H1 (cell line): Measurements from ENCODE around the gene UAP1. TPM values are rescaled to one million over a fixed set of nuclear protein-coding genes. Genes with fewer than 3 reads are reported as not detected.

Experiments used
- CTCF ChIA-PET: fragments of 300-600 bp; sonication (Branson Sonifier 250); formaldehyde crosslinking; loops from one replicate; lab custom pipeline; 2021; ENCODE audit not compliant: partially characterized antibody; lab: Charles Lee
- POLR2A ChIA-PET: fragments of 300-600 bp; sonication (Branson Sonifier 250); formaldehyde crosslinking; loops from one replicate; lab custom pipeline; 2021; ENCODE audit warnings: inconsistent platforms; ENCODE audit not compliant: partially characterized antibody; lab: Charles Lee
- DNase-seq, 2 experiments: peaks; one replicate each; pipeline versions ENCODE4 v3.0.0 to v3.0.0-alpha.2; 2010 to 2022; ENCODE audit warnings: low spot score in 2 of 2, low read depth in 1 of 2, mixed read lengths in 1 of 2
- FAIRE-seq: peaks from 2 replicates; lab custom pipeline; 2011; peaks lifted over from hg19 to GRCh38; lab: Jason Lieb, UNC
- H2AFZ ChIP-seq: 2 replicates; pipeline ENCODE4 v1.8.1; 2012; ENCODE audit warnings: low read length, inconsistent platforms
- H2AK5ac ChIP-seq: 2 replicates; pipeline ENCODE4 v1.6.1; 2013; ENCODE audit warnings: low read depth, low read length
- H2BK120ac ChIP-seq: replicated peaks from 2 replicates; pipeline ENCODE3; 2013; ENCODE audit warnings: low read depth, low read length, inconsistent platforms
- H2BK12ac ChIP-seq: 2 replicates; pipeline ENCODE4 v1.6.1; 2013; ENCODE audit warnings: low read depth, low read length
- H2BK15ac ChIP-seq: 2 replicates; pipeline ENCODE4 v1.6.1; 2013; ENCODE audit warnings: low read length
- H2BK20ac ChIP-seq: 2 replicates; pipeline ENCODE4 v1.6.1; 2013; ENCODE audit warnings: low read length
- H2BK5ac ChIP-seq: 2 replicates; pipeline ENCODE4 v1.6.1; 2013; ENCODE audit warnings: low read depth, low read length
- H3K14ac ChIP-seq: 2 replicates; pipeline ENCODE4 v1.6.1; 2013; ENCODE audit warnings: inconsistent platforms; ENCODE audit not compliant: insufficient read length
- H3K18ac ChIP-seq: 2 replicates; pipeline ENCODE4 v1.6.1; 2013; ENCODE audit warnings: low read length; ENCODE audit errors: extremely low read depth
- H3K23ac ChIP-seq: 2 replicates; pipeline ENCODE4 v1.6.1; 2013; ENCODE audit warnings: inconsistent platforms; ENCODE audit not compliant: insufficient read length
- H3K23me2 ChIP-seq: 2 replicates; pipeline ENCODE4 v1.6.1; 2013; ENCODE audit warnings: low read depth, low read length
- H3K27ac ChIP-seq: 2 replicates; pipeline ENCODE4 v1.6.1; 2011; ENCODE audit warnings: low read depth, low read length, inconsistent platforms
- H3K27me3 ChIP-seq, 4 experiments: replicated peaks in 1 of 4; 1 replicate in 1 of 4; 2 replicates in 3 of 4; pipeline versions ENCODE4 v1.6.1 to v1.8.1; 2011 to 2013; ENCODE audit warnings: low read length in 3 of 4, mild to moderate bottlenecking in 3 of 4, inconsistent platforms in 2 of 4, mixed read lengths in 2 of 4, moderate library complexity in 1 of 4; ENCODE audit not compliant: control insufficient read depth in 3 of 4, insufficient read depth in 3 of 4; ENCODE audit errors: extremely low read depth in 1 of 4
- H3K36me3 ChIP-seq, 4 experiments: 2 replicates each; pipeline versions ENCODE4 v1.6.1 to v1.8.1; 2011 to 2013; ENCODE audit warnings: mild to moderate bottlenecking in 4 of 4, low read length in 3 of 4, moderate library complexity in 2 of 4, control low read depth in 1 of 4, inconsistent platforms in 1 of 4; ENCODE audit not compliant: insufficient read depth in 4 of 4, control insufficient read depth in 2 of 4
- H3K4ac ChIP-seq: replicated peaks from 2 replicates; pipeline ENCODE3; 2013; ENCODE audit warnings: low read length, low read depth, mixed read lengths, inconsistent platforms; ENCODE audit not compliant: insufficient read length
- H3K4me1 ChIP-seq, 4 experiments: replicated peaks in 1 of 4; 1 replicate in 1 of 4; 2 replicates in 3 of 4; pipeline versions ENCODE4 v1.6.1 to v1.8.1; 2011 to 2013; ENCODE audit warnings: low read length in 3 of 4, inconsistent platforms in 2 of 4, mixed read lengths in 1 of 4; ENCODE audit not compliant: insufficient read depth in 4 of 4, control insufficient read depth in 3 of 4
- H3K4me2 ChIP-seq, 2 experiments: 2 replicates each; pipeline versions ENCODE4 v1.6.1 to v1.8.1; 2011 to 2013; ENCODE audit warnings: low read depth in 2 of 2, low read length in 2 of 2, control low read depth in 1 of 2, inconsistent platforms in 1 of 2, mild to moderate bottlenecking in 1 of 2; ENCODE audit not compliant: insufficient read depth in 1 of 2
- H3K4me3 ChIP-seq, 4 experiments: fragments of 200-600, 300-600 bp in 1 of 4; sonication (generic), shearing (Covaris generic), sonication (Bioruptor Twin) in 1 of 4; 2 replicates each; pipeline versions ENCODE4 v1.5.1 to v1.8.1; 2011 to 2016; ENCODE audit warnings: low read length in 4 of 4, low read depth in 3 of 4, control low read depth in 2 of 4, inconsistent platforms in 2 of 4, mild to moderate bottlenecking in 2 of 4, mixed read lengths in 1 of 4, moderate library complexity in 1 of 4; ENCODE audit not compliant: insufficient read depth in 2 of 4; ENCODE audit errors: extremely low read depth in 1 of 4
- H3K56ac ChIP-seq: replicated peaks from 2 replicates; pipeline ENCODE3; 2013; ENCODE audit warnings: low read depth, mild to moderate bottlenecking, mixed read lengths, low read length, inconsistent platforms; ENCODE audit not compliant: insufficient read length
- H3K79me1 ChIP-seq: 2 replicates; pipeline ENCODE4 v1.6.1; 2013; ENCODE audit warnings: low read depth, low read length, control low read depth
- H3K79me2 ChIP-seq, 2 experiments: 2 replicates each; pipeline versions ENCODE4 v1.6.1 to v1.8.1; 2012 to 2013; ENCODE audit warnings: low read length in 2 of 2, mild to moderate bottlenecking in 2 of 2, inconsistent platforms in 1 of 2; ENCODE audit not compliant: insufficient read depth in 2 of 2, control insufficient read depth in 1 of 2
- H3K9ac ChIP-seq, 4 experiments: replicated peaks in 1 of 4; 1 replicate in 1 of 4; 2 replicates in 3 of 4; pipeline versions ENCODE4 v1.6.1 to v1.8.1; 2011 to 2013; ENCODE audit warnings: low read depth in 3 of 4, low read length in 3 of 4, control low read depth in 2 of 4, mild to moderate bottlenecking in 2 of 4, moderate library complexity in 2 of 4, inconsistent platforms in 1 of 4; ENCODE audit errors: extremely low read depth in 1 of 4
- H3K9me3 ChIP-seq, 2 experiments: 2 replicates each; pipeline versions ENCODE4 v1.6.1 to v1.8.1; 2012 to 2013; ENCODE audit warnings: mild to moderate bottlenecking in 2 of 2, moderate library complexity in 2 of 2, control low read depth in 1 of 2, inconsistent platforms in 1 of 2, low read depth in 1 of 2, low read length in 1 of 2, mixed read lengths in 1 of 2; ENCODE audit not compliant: insufficient read depth in 2 of 2
- H4K20me1 ChIP-seq, 2 experiments: replicated peaks in 1 of 2; 2 replicates each; pipeline versions ENCODE3 to v1.8.1; 2011 to 2013; ENCODE audit warnings: inconsistent platforms in 2 of 2, low read length in 2 of 2, mild to moderate bottlenecking in 1 of 2; ENCODE audit not compliant: insufficient read depth in 2 of 2, control insufficient read depth in 1 of 2
- H4K5ac ChIP-seq: 2 replicates; pipeline ENCODE4 v1.6.1; 2013; ENCODE audit warnings: low read length, low read depth, mixed read lengths, inconsistent platforms; ENCODE audit not compliant: insufficient read length
- H4K8ac ChIP-seq: 2 replicates; pipeline ENCODE4 v1.8.0; 2013; ENCODE audit warnings: mild to moderate bottlenecking, moderate library complexity, low read length, inconsistent platforms; ENCODE audit not compliant: insufficient read depth; ENCODE audit errors: extremely low read depth
- H4K91ac ChIP-seq: replicated peaks from 2 replicates; pipeline ENCODE3; 2013; ENCODE audit warnings: low read length, mixed read lengths, inconsistent platforms; ENCODE audit not compliant: insufficient read length
- ATF2 ChIP-seq: IDR thresholded peaks from 2 replicates; pipeline ENCODE4 v1.6.1; 2012; ENCODE audit warnings: low read length, inconsistent platforms
- CHD2 ChIP-seq: IDR thresholded peaks from 2 replicates; pipeline ENCODE4 v1.6.1; 2012; ENCODE audit warnings: low read length, improper control_type of control experiment
- EP300 ChIP-seq, 2 experiments: IDR thresholded peaks; 1 replicate in 1 of 2; 2 replicates in 1 of 2; pipeline ENCODE4 v1.6.1; 2011 to 2012; ENCODE audit warnings: low read depth in 2 of 2, low read length in 2 of 2, mild to moderate bottlenecking in 2 of 2, borderline replicate concordance in 1 of 2, inconsistent platforms in 1 of 2, moderate library complexity in 1 of 2
- KDM5A ChIP-seq: fragments of 200-600 bp; IDR thresholded peaks from 2 replicates; pipeline ENCODE4 v1.7.1; 2012; ENCODE audit warnings: mild to moderate bottlenecking, low read length, inconsistent platforms, mixed read lengths
- NANOG ChIP-seq: IDR thresholded peaks from 2 replicates; pipeline ENCODE4 v1.6.1; 2011; ENCODE audit warnings: low read length, low read depth, mild to moderate bottlenecking, inconsistent platforms; ENCODE audit not compliant: insufficient read depth, poor library complexity, severe bottlenecking
- RAD21 ChIP-seq, 2 experiments: IDR thresholded peaks in 1 of 2; conservative IDR thresholded peaks in 1 of 2; 2 replicates each; pipeline ENCODE4 v1.6.1; 2011; ENCODE audit warnings: low read depth in 2 of 2, low read length in 2 of 2, improper control_type of control experiment in 1 of 2, inconsistent platforms in 1 of 2, mild to moderate bottlenecking in 1 of 2, moderate library complexity in 1 of 2
- RNF2 ChIP-seq: fragments of 200-900, 300-1000 bp; sonication (generic); IDR thresholded peaks from 2 replicates; pipeline ENCODE4 v1.7.1; 2016; ENCODE audit warnings: borderline replicate concordance, low read depth, mild to moderate bottlenecking, antibody characterized with exemption, low read length; ENCODE audit not compliant: poor library complexity, severe bottlenecking; ENCODE audit errors: missing control alignments
- SIX5 ChIP-seq: IDR thresholded peaks from 2 replicates; pipeline ENCODE4 v1.6.1; 2011; ENCODE audit warnings: mild to moderate bottlenecking, low read depth, low read length
- ZNF274 ChIP-seq: IDR thresholded peaks from 2 replicates; pipeline ENCODE4 v1.7.0; 2012; ENCODE audit warnings: low read length, borderline replicate concordance; ENCODE audit errors: extremely low read depth
- WGBS, 2 experiments: shearing (Covaris generic) in 1 of 2; methylation state at CpG; one replicate each; pipeline versions ENCODE4 v1.1.6 to v1.1.7; 2013 to 2015; ENCODE audit warnings: low lambda C conversion rate in 2 of 2, mixed read lengths in 2 of 2, inconsistent platforms in 1 of 2, low coverage in 1 of 2, missing lambda C conversion rate in 1 of 2; ENCODE audit not compliant: insufficient replicate concordance in 2 of 2, insufficient coverage in 1 of 2, insufficient read length in 1 of 2; ENCODE audit errors: extremely low coverage in 1 of 2, missing lambda C conversion rate in 1 of 2; 5-methylcytosine and 5-hydroxymethylcytosine counted together
- polyA plus RNA-seq, 7 experiments: library from polyadenylated mRNA; depleted of rRNA in 3 of 7; stranded (reverse) in 5 of 7; unstranded in 2 of 7; fragments of >200 nt in 5 of 7; fragments of 200-250 nt in 2 of 7; gene quantifications; 1 replicate in 5 of 7; 2 replicates in 1 of 7; 4 replicates in 1 of 7; pipeline versions ENCODE4 v1.2.1 to v1.2.3, GENCODE V29; 2011 to 2013; ENCODE audit warnings: missing spikeins in 2 of 7, mixed read lengths in 2 of 7
- total RNA-seq: library from RNA; stranded (reverse); fragmentation: NEBNext Ultra II Directional; extraction: Animal tissue kit (Norgen Biotek cat#: 25700); gene quantifications from 2 replicates; pipeline ENCODE4 v1.2.1, GENCODE V29; 2021

Gene UAP1
- total and polyA plus RNA-seq, 2 of the 8 experiments (the other 6 are each of a cell fraction or from before 2014, with no cell fraction given): 9.4 to 32.9 TPM

GRCh38 chr1:162649583-162649982 is 88.1 kb downstream of the UAP1 start:
- no peaks in the 10 kb centered on the region for H3K36me3 ChIP-seq
- H3K4me3 ChIP-seq: no peak overlapping the region
- H4K5ac ChIP-seq: no peak overlapping the region
- no peak overlapping the region for H3K27ac ChIP-seq
- H3K79me1 ChIP-seq: no peaks in the 10 kb centered on the region
- H3K27me3 ChIP-seq: no peaks in the 10 kb centered on the region; a peak in 1 of 7 replicates
- H2BK15ac ChIP-seq: no peak overlapping the region
- no peak overlapping the region for H3K23ac ChIP-seq
- POLR2A ChIA-PET: no interaction called here
- CTCF ChIA-PET: interaction anchor here (0.6 to 1.6 kb wide), 2 partner anchors 21 to 151 kb away, joined by 3 to 6 read pairs; no protein-coding TSS in a partner anchor
- no peak overlapping the region for H3K4me2 ChIP-seq
- no peaks in the 10 kb centered on the region for H4K20me1 ChIP-seq
- 78% methylated on average over 3 of the region's 3 CpGs; no CpG with 5 or more reads in 1 of the 2 experiments for WGBS, 2 experiments
- no peak overlapping the region for H3K14ac ChIP-seq
- H2AK5ac ChIP-seq: no peak overlapping the region
- no peak overlapping the region for H2BK12ac ChIP-seq
- no peak overlapping the region for H4K8ac ChIP-seq
- H2AFZ ChIP-seq: no peak overlapping the region
- H3K18ac ChIP-seq: no peak overlapping the region
- no peaks in the 10 kb centered on the region for H3K9me3 ChIP-seq
- FAIRE-seq (no peak), DNase-seq (no peak)
- H3K79me2 ChIP-seq: no peaks in the 10 kb centered on the region
- no peak overlapping the region for H3K56ac ChIP-seq
- no peak overlapping the region for H2BK20ac ChIP-seq
- H3K23me2 ChIP-seq: no peaks in the 10 kb centered on the region
- H3K4ac ChIP-seq: no peak overlapping the region
- no peak overlapping the region for H3K9ac ChIP-seq
- H4K91ac ChIP-seq: no peak overlapping the region
- H2BK120ac ChIP-seq: no peak overlapping the region
- H3K4me1 ChIP-seq: no peaks in the 10 kb centered on the region
- H2BK5ac ChIP-seq: no peak overlapping the region
- no peak for TF ChIP-seq RNF2
- TF ChIP-seq SIX5: no peak
- no peak for TF ChIP-seq KDM5A
- no peak for TF ChIP-seq EP300 (IDR thresholded peaks at IDR 0.05; ENCODE audit: borderline replicate concordance in 1 of 2, low read depth in 2 of 2, low read length in 2 of 2)
- no peak for TF ChIP-seq RAD21 (IDR thresholded peaks at IDR 0.05 in 1 of 2, conservative IDR thresholded peaks at IDR 0.05 in 1 of 2; ENCODE audit: low read depth in 2 of 2, low read length in 2 of 2)
- TF ChIP-seq CHD2: no peak
- no peak for TF ChIP-seq ATF2
- no peak for TF ChIP-seq NANOG
- TF ChIP-seq ZNF274: no peak
